Mesendoderm (in vitro differentiated cells): ENCODE measurements around the gene CDX2.
"Not testable (repeated sequence)": the region's sequence is repeated elsewhere in the genome, so short reads cannot be mapped to it uniquely, and the experiment has no call there.

Experiments
- DNase-seq: peaks from one replicate; pipeline ENCODE4 v3.0.0; 2013
- H2AK5ac ChIP-seq: 2 replicates; pipeline ENCODE4 v1.6.1; 2013; ENCODE audit warnings: low read length, inconsistent platforms
- H2BK120ac ChIP-seq: 2 replicates; pipeline ENCODE4 v1.6.1; 2013; ENCODE audit warnings: low read depth, mild to moderate bottlenecking, low read length, moderate library complexity, mixed read lengths
- H2BK15ac ChIP-seq: replicated peaks from 2 replicates; pipeline ENCODE4 v1.6.1; 2013; ENCODE audit warnings: low read depth, mild to moderate bottlenecking, moderate library complexity
- H2BK5ac ChIP-seq: 2 replicates; pipeline ENCODE4 v1.6.1; 2013; ENCODE audit warnings: low read length, inconsistent platforms
- H3K18ac ChIP-seq: 2 replicates; pipeline ENCODE4 v1.6.1; 2013; ENCODE audit warnings: mild to moderate bottlenecking, low read length, mixed read lengths
- H3K23ac ChIP-seq: one replicate; pipeline ENCODE4 v1.6.1; 2013; ENCODE audit warnings: low read length
- H3K27ac ChIP-seq: 2 replicates; pipeline ENCODE4 v1.5.1; 2013; ENCODE audit warnings: low read depth, mild to moderate bottlenecking, inconsistent platforms, low read length, moderate library complexity
- H3K27me3 ChIP-seq: 2 replicates; pipeline ENCODE4 v1.6.1; 2013; ENCODE audit warnings: low read length, control low read depth, mild to moderate bottlenecking, inconsistent platforms; ENCODE audit not compliant: insufficient read depth, poor library complexity
- H3K36me3 ChIP-seq: 2 replicates; pipeline ENCODE4 v1.6.1; 2013; ENCODE audit warnings: low read length, inconsistent platforms; ENCODE audit not compliant: control insufficient read depth, insufficient read depth
- H3K4ac ChIP-seq: one replicate; pipeline ENCODE4 v1.6.1; 2013; ENCODE audit warnings: low read depth, mild to moderate bottlenecking, low read length, moderate library complexity
- H3K4me1 ChIP-seq: 2 replicates; pipeline ENCODE4 v1.6.1; 2013; ENCODE audit warnings: low read depth, low read length, inconsistent platforms; ENCODE audit not compliant: control insufficient read depth
- H3K4me2 ChIP-seq: 2 replicates; pipeline ENCODE4 v1.6.1; 2013; ENCODE audit warnings: low read length
- H3K4me3 ChIP-seq: 2 replicates; pipeline ENCODE4 v1.5.1; 2013; ENCODE audit warnings: mild to moderate bottlenecking, low read length
- H3K56ac ChIP-seq: one replicate; pipeline ENCODE4 v1.6.1; 2013; ENCODE audit warnings: low read length
- H3K79me1 ChIP-seq: 2 replicates; pipeline ENCODE4 v1.6.1; 2013; ENCODE audit warnings: low read length, inconsistent platforms
- H3K79me2 ChIP-seq: 2 replicates; pipeline ENCODE4 v1.6.1; 2013; ENCODE audit warnings: mild to moderate bottlenecking, low read length; ENCODE audit not compliant: control insufficient read depth, insufficient read depth
- H3K9ac ChIP-seq: 2 replicates; pipeline ENCODE4 v1.6.1; 2013; ENCODE audit warnings: low read length, inconsistent platforms
- H4K5ac ChIP-seq: one replicate; pipeline ENCODE4 v1.6.1; 2013; ENCODE audit warnings: low read length
- H4K8ac ChIP-seq: one replicate; pipeline ENCODE4 v1.6.1; 2013; ENCODE audit warnings: low read depth, mild to moderate bottlenecking, control low read depth, low read length, moderate library complexity
- WGBS: extraction: QIAGEN DNeasy Blood & Tissue Kit; methylation state at CpG from one replicate; pipeline ENCODE4 v1.1.7; 2013; ENCODE audit warnings: low lambda C conversion rate, missing lambda C conversion rate; ENCODE audit not compliant: insufficient coverage; ENCODE audit errors: extremely low coverage; 5-methylcytosine and 5-hydroxymethylcytosine counted together

The CDX2 gene

GRCh38 chr13:27965343-27965739 lies 3.8 kb downstream of the CDX2 start:
- H3K4me3 ChIP-seq: no peak overlapping the region
- no CpG with 5 or more reads among the region's 7 CpGs for WGBS
- no peak overlapping the region for H2AK5ac ChIP-seq

DNA sequence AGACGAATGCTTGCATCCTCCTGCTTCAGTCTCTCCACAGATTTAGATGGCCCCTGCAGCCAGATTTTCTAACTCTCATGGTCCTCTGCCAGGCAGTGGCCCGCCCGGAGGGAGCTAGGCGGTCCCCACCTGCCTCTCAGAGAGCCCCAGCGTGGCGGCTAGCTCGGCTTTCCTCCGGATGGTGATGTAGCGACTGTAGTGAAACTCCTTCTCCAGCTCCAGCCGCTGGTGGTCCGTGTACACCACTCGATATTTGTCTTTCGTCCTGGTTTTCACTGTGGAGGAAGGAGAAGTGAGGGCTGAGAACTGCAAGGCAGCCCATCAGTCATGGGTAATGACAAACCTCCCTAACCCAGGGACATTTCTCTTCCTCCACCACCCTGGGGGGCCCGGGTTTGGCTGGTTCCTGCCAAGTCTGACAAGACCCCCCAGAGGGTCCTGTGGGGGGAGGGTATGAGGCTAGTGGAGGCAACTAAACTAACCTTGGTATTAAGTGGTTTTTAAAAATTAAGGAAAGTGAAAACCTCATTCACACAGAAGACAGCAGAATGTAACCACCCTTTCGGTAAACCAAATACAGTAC lies 4.3 kb downstream of the CDX2 start:
- H3K4me1 ChIP-seq: peaks cover 12% of the 10 kb centered on the region
- no peak overlapping the region for H3K23ac ChIP-seq
- DNase-seq: no peak
- no peak overlapping the region for H2BK120ac ChIP-seq
- H3K4me2 ChIP-seq: no peak overlapping the region
- H3K79me2 ChIP-seq: no peaks in the 10 kb centered on the region
- H3K18ac ChIP-seq: no peak overlapping the region
- H3K4me3 ChIP-seq: no peak overlapping the region
- no peaks in the 10 kb centered on the region for H3K36me3 ChIP-seq
- H3K9ac ChIP-seq: no peak overlapping the region
- H2BK5ac ChIP-seq: no peak overlapping the region
- H4K5ac ChIP-seq: no peak overlapping the region
- no peak overlapping the region for H3K4ac ChIP-seq
- no peak overlapping the region for H4K8ac ChIP-seq
- WGBS: no CpG with 5 or more reads among the region's 15 CpGs
- H3K56ac ChIP-seq: no peak overlapping the region
- H3K27me3 ChIP-seq: peaks cover 48% of the 10 kb centered on the region
- no peaks in the 10 kb centered on the region for H3K79me1 ChIP-seq
- no peak overlapping the region for H2BK15ac ChIP-seq
- H2AK5ac ChIP-seq: no peak overlapping the region
- H3K27ac ChIP-seq: no peak overlapping the region

More at GRCh38 chr13:27965343-27965739, 3.8 kb downstream of the CDX2 start:
- Histone ChIP-seq H4K8ac (no peak overlapping the region), H3K9ac (no peak overlapping the region), H3K79me2 (no peaks in the 10 kb centered on the region), H3K79me1 (no peaks in the 10 kb centered on the region), H3K4ac (no peak overlapping the region), H4K5ac (no peak overlapping the region), H2BK15ac (no peak overlapping the region), H3K4me2 (no peak overlapping the region), H3K18ac (no peak overlapping the region), H3K36me3 (no peaks in the 10 kb centered on the region), H3K23ac (no peak overlapping the region), H3K27me3 (peaks cover 51% of the 10 kb centered on the region), H2BK5ac (no peak overlapping the region), H3K4me1 (peaks cover 12% of the 10 kb centered on the region), H3K56ac (no peak overlapping the region), H3K27ac (no peak overlapping the region), H2BK120ac (no peak overlapping the region)
- peak; percentile 44 for DNase-seq

DNA sequence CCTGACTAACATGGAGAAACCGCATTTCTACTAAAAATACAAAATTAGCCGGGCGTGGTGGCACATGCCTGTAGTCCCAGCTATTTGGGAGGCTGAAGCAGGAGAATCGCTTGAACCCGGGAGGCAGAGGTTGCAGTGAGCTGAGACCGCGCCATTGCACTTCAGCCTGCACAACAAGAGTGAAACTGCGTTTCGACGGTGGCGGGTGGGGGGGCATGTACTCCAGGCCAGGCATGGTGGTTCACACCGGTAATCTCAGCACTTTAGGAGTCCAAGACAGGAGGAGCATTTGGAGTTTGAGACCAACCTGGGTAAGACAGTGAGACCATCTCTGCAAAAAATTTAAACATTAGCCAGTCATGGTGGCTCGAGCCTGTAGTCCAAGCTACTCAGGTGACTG lies 4.9 kb downstream of the CDX2 start:
- not testable (repeated sequence) for DNase-seq, H2BK5ac ChIP-seq, H3K4me2 ChIP-seq, H3K18ac ChIP-seq, H2BK15ac ChIP-seq, H3K4ac ChIP-seq, H3K36me3 ChIP-seq, H3K4me3 ChIP-seq, H3K56ac ChIP-seq, H4K5ac ChIP-seq, H3K79me2 ChIP-seq, H4K8ac ChIP-seq, H3K27ac ChIP-seq, H3K23ac ChIP-seq, H2AK5ac ChIP-seq, H2BK120ac ChIP-seq, H3K9ac ChIP-seq, H3K79me1 ChIP-seq
- no CpG with 5 or more reads among the region's 13 CpGs for WGBS
- H3K27me3 ChIP-seq: peaks cover 46% of the 10 kb centered on the region
- H3K4me1 ChIP-seq: peaks cover 12% of the 10 kb centered on the region

GRCh38 chr13:27963491-27963890 lies 5.6 kb downstream of the CDX2 start:
- H3K79me1 ChIP-seq: no peaks in the 10 kb centered on the region
- no peak overlapping the region for H2BK120ac ChIP-seq
- no peak overlapping the region for H3K9ac ChIP-seq
- H3K27me3 ChIP-seq: peaks cover 50% of the 10 kb centered on the region
- H3K27ac ChIP-seq: no peak overlapping the region
- H3K4me3 ChIP-seq: no peak overlapping the region
- H3K18ac ChIP-seq: no peak overlapping the region
- DNase-seq: no peak
- H3K36me3 ChIP-seq: no peaks in the 10 kb centered on the region
- H4K8ac ChIP-seq: no peak overlapping the region
- no CpG with 5 or more reads among the region's 3 CpGs for WGBS
- H3K4me1 ChIP-seq: peaks cover 12% of the 10 kb centered on the region
- no peaks in the 10 kb centered on the region for H3K79me2 ChIP-seq
- no peak overlapping the region for H2BK5ac ChIP-seq
- no peak overlapping the region for H3K23ac ChIP-seq
- no peak overlapping the region for H3K4me2 ChIP-seq
- no peak overlapping the region for H4K5ac ChIP-seq
- H3K56ac ChIP-seq: no peak overlapping the region
- H3K4ac ChIP-seq: no peak overlapping the region
- no peak overlapping the region for H2AK5ac ChIP-seq
- H2BK15ac ChIP-seq: no peak overlapping the region

- Histone ChIP-seq H3K4me3 (no peak overlapping the region), H3K23ac (peak overlapping the region; percentile 66), H3K56ac (no peak overlapping the region), H2BK120ac (no peak overlapping the region), H3K4me2 (no peak overlapping the region), H2AK5ac (no peak overlapping the region), H3K9ac (no peak overlapping the region), H3K36me3 (no peaks in the 10 kb centered on the region), H3K79me1 (no peaks in the 10 kb centered on the region), H3K27ac (no peak overlapping the region), H4K5ac (no peak overlapping the region), H3K4me1 (peaks cover 12% of the 10 kb centered on the region), H3K18ac (no peak overlapping the region), H3K4ac (no peak overlapping the region), H4K8ac (no peak overlapping the region), H2BK5ac (no peak overlapping the region), H3K27me3 (peaks cover 49% of the 10 kb centered on the region), H2BK15ac (no peak overlapping the region), H3K79me2 (no peaks in the 10 kb centered on the region)
- DNase-seq: no peak
- WGBS: no CpG with 5 or more reads among the region's 9 CpGs
Measured at GRCh38 chr13:27962982-27963381, 6.1 kb downstream of the CDX2 start.
